ENCODE results near the gene KRTAP5-7. TPM values are rescaled to one million over a fixed set of nuclear protein-coding genes. Genes with fewer than 3 reads are reported as not detected.

Gene KRTAP5-7
- total and polyA plus RNA-seq, 2 of the 8 experiments (the other 6 are each of a cell fraction or from before 2014, with no cell fraction given): not detected

Small RNA genes lying within 50 kb of the gene (small RNA-seq; reads per million reads assigned to genes)
- not detected for gene AP000867.1 (ENCODE audit: insufficient read depth)

Other genes with a start within 250 kb of the KRTAP5-7 start
- 144 and 148 TPM in 2 replicates for gene DHCR7, start 78.9 kb upstream of the KRTAP5-7 start, total RNA-seq (2021; fragmentation: NEBNext Ultra II Directional; extraction: Animal tissue kit (Norgen Biotek cat#: 25700))
- gene DHCR7, start 78.9 kb upstream of the KRTAP5-7 start, polyA plus RNA-seq (2011; rRNA removed): 157 and 196 TPM in 2 replicates
- 36.2 and 38.3 TPM in 2 replicates for gene NADSYN1, start 74.1 kb upstream of the KRTAP5-7 start, total RNA-seq (2021; fragmentation: NEBNext Ultra II Directional; extraction: Animal tissue kit (Norgen Biotek cat#: 25700))
- 38.6 and 46.9 TPM in 2 replicates for gene NADSYN1, start 74.1 kb upstream of the KRTAP5-7 start, polyA plus RNA-seq (2011; rRNA removed)
- not detected in 2 replicates for gene KRTAP5-8, start 10.8 kb downstream of the KRTAP5-7 start, total RNA-seq (2021; fragmentation: NEBNext Ultra II Directional; extraction: Animal tissue kit (Norgen Biotek cat#: 25700))
- 0.06 TPM in 1 of 2 replicates, not detected in the other for gene KRTAP5-8, start 10.8 kb downstream of the KRTAP5-7 start, polyA plus RNA-seq (2011; rRNA removed)
- not detected in 2 replicates for gene KRTAP5-9, start 21.2 kb downstream of the KRTAP5-7 start, total RNA-seq (2021; fragmentation: NEBNext Ultra II Directional; extraction: Animal tissue kit (Norgen Biotek cat#: 25700))
- gene KRTAP5-9, start 21.2 kb downstream of the KRTAP5-7 start, polyA plus RNA-seq (2011; rRNA removed): 0.11 TPM in 1 of 2 replicates, not detected in the other
- gene KRTAP5-10, start 38.3 kb downstream of the KRTAP5-7 start, total RNA-seq (2021; fragmentation: NEBNext Ultra II Directional; extraction: Animal tissue kit (Norgen Biotek cat#: 25700)): not detected in 2 replicates
- 0.11 and 0.12 TPM in 2 replicates for gene KRTAP5-10, start 38.3 kb downstream of the KRTAP5-7 start, polyA plus RNA-seq (2011; rRNA removed)
- gene KRTAP5-11, start 55.6 kb downstream of the KRTAP5-7 start, total RNA-seq (2021; fragmentation: NEBNext Ultra II Directional; extraction: Animal tissue kit (Norgen Biotek cat#: 25700)): not detected in 2 replicates
- gene KRTAP5-11, start 55.6 kb downstream of the KRTAP5-7 start, polyA plus RNA-seq (2011; rRNA removed): not detected in 2 replicates